Testis (tissue), 3 donors: Measurements from ENCODE around the gene SYT8. TPM values are rescaled to one million over a fixed set of nuclear protein-coding genes. Genes with fewer than 3 reads are reported as not detected.

Experiments used
- DNase-seq: peaks from one replicate; pipeline ENCODE4 v3.0.0-alpha.2; 2019
- H3K27ac ChIP-seq, 2 donors: fragments of 200-600 bp; sonication (generic); one replicate each; pipeline ENCODE4 v1.5.1; 2019
- H3K27me3 ChIP-seq: fragments of 200-600 bp; sonication (generic); one replicate; pipeline ENCODE4 v1.5.1; 2019
- H3K36me3 ChIP-seq: fragments of 200-600 bp; sonication (generic); one replicate; pipeline ENCODE4 v1.5.1; 2017; ENCODE audit warnings: low read depth; ENCODE audit errors: missing control alignments
- H3K4me1 ChIP-seq: fragments of 200-600 bp; sonication (generic); one replicate; pipeline ENCODE4 v1.5.1; 2019
- H3K4me3 ChIP-seq, 2 donors: fragments of 200-600 bp; sonication (generic); one replicate each; pipeline ENCODE4 v1.5.1; 2017 to 2019
- H3K9me3 ChIP-seq: fragments of 200-600 bp; sonication (generic); one replicate; pipeline ENCODE4 v1.5.1; 2017
- CTCF ChIP-seq, 3 experiments: fragments of 450-650 bp in 2 of 3; fragments of 200-600 bp in 1 of 3; sonication (generic) in 1 of 3; IDR thresholded peaks; one replicate each; pipeline ENCODE4 v1.5.1; 2016 to 2019; ENCODE audit warnings: antibody characterized with exemption in 3 of 3, mild to moderate bottlenecking in 2 of 3, moderate library complexity in 1 of 3
- POLR2A ChIP-seq: fragments of 450-650 bp; IDR thresholded peaks from one replicate; pipeline ENCODE4 v1.6.1; 2017; ENCODE audit warnings: antibody characterized with exemption, mild to moderate bottlenecking, moderate library complexity
- WGBS, 2 donors: methylation state at CpG; one replicate each; pipeline ENCODE4 v1.1.5; 2018; 5-methylcytosine and 5-hydroxymethylcytosine counted together
- intact Hi-C: fragments of 100-400 bp; cut with DNase I; formaldehyde crosslinking; loops from one replicate; pipeline ENCODE4 v1.15.1; 2023; ENCODE audit warnings: low total_unique reads
- polyA plus RNA-seq: library from polyadenylated mRNA; stranded (reverse); fragments of 350-450 nt; fragmentation: Illumina TruSeq; extraction: RNeasy Lipid Tissue Mini Kit (QIAGEN cat#74804); gene quantifications from one replicate; pipeline ENCODE4 v1.2.3, GENCODE V29; 2014; ENCODE audit warnings: low read depth, low replicate concordance; ENCODE audit not compliant: insufficient read depth
- total RNA-seq, 2 donors: library from RNA; depleted of rRNA; stranded (reverse); fragments of >200 nt; gene quantifications; one replicate each; pipeline ENCODE4 v1.2.3, GENCODE V29; 2016

Gene SYT8
- total and polyA plus RNA-seq, 3 donors from 2014 or later = 0.98 to 2.7 (median 1.7) TPM

GRCh38 chr11:1869427-1870325 is 34.9 kb downstream of the SYT8 start:
- H3K9me3 ChIP-seq = no peaks in the 10 kb centered on the region
- H3K4me1 ChIP-seq = peaks cover 3% of the 10 kb centered on the region
- H3K27ac ChIP-seq = peak overlapping the region in 1 of 2 donors; percentile 61
- peak; percentile 44 for DNase-seq
- WGBS, 2 donors = 45 to 59% methylated on average over 27 to 34 of the region's 34 CpGs
- H3K36me3 ChIP-seq = no peaks in the 10 kb centered on the region
- intact Hi-C loops = no loop called here
- H3K27me3 ChIP-seq = no peaks in the 10 kb centered on the region
- peak overlapping the region; percentile 36 to 43 for H3K4me3 ChIP-seq
- TF ChIP-seq POLR2A (no peak), CTCF (IDR thresholded peaks at IDR 0.05) (peak in 2 of 3 experiments; percentile 9 to 28)

- intact Hi-C loops = no loop called here
- Histone ChIP-seq H3K27me3 (no peaks in the 10 kb centered on the region), H3K4me3 (peak overlapping the region; percentile 36 to 43), H3K27ac (peak overlapping the region in 1 of 2 donors; percentile 61), H3K4me1 (no peaks in the 10 kb centered on the region), H3K36me3 (no peaks in the 10 kb centered on the region), H3K9me3 (no peaks in the 10 kb centered on the region)
- TF ChIP-seq CTCF (IDR thresholded peaks at IDR 0.05) (no peak), POLR2A (no peak)
- DNase-seq = no peak
- 30 to 78% methylated on average over 2 to 12 of the region's 12 CpGs for WGBS, 2 donors
Measured at GRCh38 chr11:1870326-1870696, 35.5 kb downstream of the SYT8 start.

- Histone ChIP-seq H3K4me1 (no peaks in the 10 kb centered on the region), H3K4me3 (peak overlapping the region; percentile 36 to 43), H3K27ac (peak overlapping the region in 1 of 2 donors; percentile 61), H3K9me3 (no peaks in the 10 kb centered on the region), H3K27me3 (no peaks in the 10 kb centered on the region), H3K36me3 (no peaks in the 10 kb centered on the region)
- TF ChIP-seq POLR2A (no peak), CTCF (IDR thresholded peaks at IDR 0.05) (no peak)
- intact Hi-C loops = no loop called here
- 56 to 63% methylated on average over 31 to 50 of the region's 50 CpGs for WGBS, 2 donors
- no peak for DNase-seq
Measured at GRCh38 chr11:1870721-1871466, 36.1 kb downstream of the SYT8 start.

- no peak for DNase-seq
- TF ChIP-seq POLR2A = no peak
- TF ChIP-seq CTCF (IDR thresholded peaks at IDR 0.05) = no peak
- 66 to 79% methylated on average over 4 to 15 of the region's 15 CpGs for WGBS, 2 donors
- Histone ChIP-seq H3K9me3 (no peaks in the 10 kb centered on the region), H3K27me3 (no peaks in the 10 kb centered on the region), H3K36me3 (no peaks in the 10 kb centered on the region), H3K4me1 (no peaks in the 10 kb centered on the region), H3K4me3 (peak overlapping the region in 1 of 2 donors; percentile 43), H3K27ac (peak overlapping the region in 1 of 2 donors; percentile 61)
- intact Hi-C loops = no loop called here
Measured at GRCh38 chr11:1871531-1871930, 36.7 kb downstream of the SYT8 start.
